ENCODE measurements around the gene LRRC74B. TPM values are rescaled to one million over a fixed set of nuclear protein-coding genes. Genes with fewer than 3 reads are reported as not detected.
"Not testable (repeated sequence)": the region's sequence is repeated elsewhere in the genome, so short reads cannot be mapped to it uniquely, and the experiment has no call there.

The LRRC74B gene
- polyA plus RNA-seq, 3 donors: 0.11 to 0.35 (median 0.19) TPM

- DNase-seq (ENCODE audit: extremely low read depth in 1 of 11, low read depth in 9 of 11, low spot score in 4 of 11): not testable (repeated sequence)
Measured at GRCh38 chr22:21093555-21094137, 47.9 kb downstream of the LRRC74B start.

DNA sequence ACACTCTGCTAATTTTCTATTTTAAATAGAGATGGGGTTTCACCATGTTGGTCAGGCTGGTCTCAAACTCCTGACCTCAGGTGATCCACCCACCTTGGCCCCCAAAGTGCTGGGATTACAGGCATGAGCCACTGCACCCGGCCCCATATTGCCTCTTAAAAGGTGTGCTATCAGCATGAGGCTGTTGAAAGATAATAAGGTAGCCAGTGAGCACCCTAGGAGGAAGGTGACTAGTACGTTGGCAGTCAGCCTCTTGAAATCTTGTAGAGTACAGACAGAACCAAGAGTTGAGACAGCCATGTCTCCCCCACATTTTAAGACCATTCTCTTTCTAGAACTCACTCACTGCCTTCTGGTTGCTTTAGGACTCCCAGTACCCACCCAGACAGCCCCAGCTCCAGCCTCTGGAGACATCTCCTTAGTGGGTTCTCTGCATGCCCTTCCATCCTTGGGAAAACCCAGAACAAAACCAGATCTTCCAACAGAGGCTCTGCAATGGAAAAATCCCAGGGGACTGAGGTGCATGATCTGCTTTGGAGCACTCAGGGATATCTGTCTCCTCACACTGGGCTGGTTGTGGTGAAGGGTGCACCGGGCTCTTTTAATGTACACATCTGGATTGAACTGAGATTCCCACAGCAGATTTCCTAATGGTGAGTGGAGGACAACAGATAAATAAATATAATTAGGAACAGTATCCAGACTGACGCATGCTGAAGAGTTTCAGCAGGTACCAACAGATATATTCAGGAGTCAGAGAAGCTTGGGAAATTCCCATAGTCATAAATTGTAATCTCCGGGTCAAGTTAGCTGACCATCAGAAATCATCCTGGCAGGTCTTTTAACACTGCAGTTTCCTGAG lies 49.4 kb downstream of the LRRC74B start:
- DNase-seq (ENCODE audit: extremely low read depth in 1 of 11, low read depth in 9 of 11, low spot score in 4 of 11): no peak

- DNase-seq (ENCODE audit: extremely low read depth in 1 of 11, low read depth in 9 of 11, low spot score in 4 of 11): no peak
Measured at GRCh38 chr22:21095773-21096107, 50.0 kb downstream of the LRRC74B start.

DNA sequence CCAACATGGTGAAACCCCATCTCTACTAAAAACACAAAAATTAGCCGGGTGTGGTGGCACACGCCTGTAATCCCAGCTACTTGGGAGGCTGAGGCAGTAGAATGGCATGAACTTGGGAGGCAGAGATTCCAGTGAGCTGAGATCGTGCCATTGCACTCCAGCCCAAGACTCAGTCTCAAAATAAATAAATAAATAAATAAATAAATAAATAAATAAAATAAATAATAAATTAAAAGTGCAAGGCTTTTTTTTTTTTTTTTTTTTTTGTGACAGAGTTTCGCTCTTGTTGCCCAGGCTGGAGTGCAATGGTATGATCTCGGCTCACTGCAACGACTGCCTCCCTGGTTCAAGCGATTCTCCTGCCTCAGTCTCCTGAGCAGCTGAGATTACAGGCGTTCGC lies 51.1 kb downstream of the LRRC74B start:
- DNase-seq (ENCODE audit: extremely low read depth in 1 of 11, low read depth in 9 of 11, low spot score in 4 of 11): not testable (repeated sequence)

- DNase-seq (ENCODE audit: extremely low read depth in 1 of 11, low read depth in 9 of 11, low spot score in 4 of 11): no peak
Measured at GRCh38 chr22:21098099-21098671, 52.4 kb downstream of the LRRC74B start.

DNA sequence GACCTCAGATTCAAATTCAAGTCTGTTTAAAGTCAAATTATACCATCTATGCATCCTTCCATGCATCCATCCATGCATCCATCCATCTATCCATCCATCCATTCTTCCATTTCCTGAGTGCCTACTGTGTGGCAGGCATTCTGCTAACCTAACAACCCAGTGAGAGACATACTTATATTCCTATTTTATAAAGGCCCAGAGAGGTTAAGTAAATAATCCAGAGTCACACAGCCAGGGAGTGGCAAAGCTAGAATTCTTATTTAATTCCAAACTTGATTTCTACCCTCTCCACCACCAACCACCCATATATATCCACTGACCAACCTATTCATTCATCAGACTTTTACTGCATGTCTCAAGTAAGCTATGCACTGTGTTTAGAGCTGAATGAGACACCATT lies 53.8 kb downstream of the LRRC74B start:
- DNase-seq (ENCODE audit: extremely low read depth in 1 of 11, low read depth in 9 of 11, low spot score in 4 of 11): no peak

DNA sequence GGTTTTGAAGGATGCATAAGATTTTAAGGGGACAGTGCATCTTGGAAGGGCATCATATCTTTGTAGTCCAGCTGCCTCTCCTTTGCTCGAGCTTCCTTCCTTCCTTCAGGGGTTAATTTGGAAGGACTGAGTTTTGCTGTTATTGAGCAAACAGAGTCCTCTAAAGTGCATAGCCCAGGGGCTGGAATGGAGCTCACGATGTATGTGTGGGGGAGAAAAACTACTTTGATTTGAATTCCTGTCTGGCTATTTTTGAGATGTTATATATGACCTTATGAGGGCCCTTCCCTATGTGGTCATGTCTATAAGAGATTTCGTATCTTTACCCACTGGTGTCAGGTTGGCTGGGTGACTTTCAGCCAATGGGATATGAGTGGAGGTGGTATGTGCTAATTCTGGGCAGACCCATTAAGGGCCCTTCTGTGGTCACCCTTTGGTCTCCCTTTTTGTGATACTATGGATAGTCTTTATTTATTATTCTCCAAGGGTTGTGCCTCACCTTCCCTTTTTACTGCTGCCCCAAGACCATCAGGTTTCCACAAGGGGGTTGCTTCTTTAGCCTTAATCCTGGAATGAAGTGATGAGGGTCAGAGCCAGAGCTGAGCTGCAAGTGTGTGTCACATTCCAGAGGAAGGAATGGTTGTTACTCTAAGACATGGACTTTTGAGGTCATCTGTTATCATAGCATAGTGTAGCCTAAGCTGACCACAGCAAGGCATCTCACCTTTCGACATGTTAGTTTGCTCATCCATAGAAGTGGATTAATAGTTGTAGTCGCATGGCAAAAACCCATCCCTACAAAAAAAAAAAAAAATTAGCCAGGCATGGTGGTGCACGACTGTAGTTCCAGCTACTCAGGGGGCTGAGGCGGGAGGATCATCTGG lies 54.6 kb downstream of the LRRC74B start:
- DNase-seq (ENCODE audit: extremely low read depth in 1 of 11, low read depth in 9 of 11, low spot score in 4 of 11): no peak

GRCh38 chr22:21101877-21102638 lies 56.3 kb downstream of the LRRC74B start:
- DNase-seq (ENCODE audit: extremely low read depth in 1 of 11, low read depth in 9 of 11, low spot score in 4 of 11): no peak

GRCh38 chr22:21102659-21103267 lies 57.0 kb downstream of the LRRC74B start:
- DNase-seq (ENCODE audit: extremely low read depth in 1 of 11, low read depth in 9 of 11, low spot score in 4 of 11): peak; percentile 35 to 73 (median 63)

DNA sequence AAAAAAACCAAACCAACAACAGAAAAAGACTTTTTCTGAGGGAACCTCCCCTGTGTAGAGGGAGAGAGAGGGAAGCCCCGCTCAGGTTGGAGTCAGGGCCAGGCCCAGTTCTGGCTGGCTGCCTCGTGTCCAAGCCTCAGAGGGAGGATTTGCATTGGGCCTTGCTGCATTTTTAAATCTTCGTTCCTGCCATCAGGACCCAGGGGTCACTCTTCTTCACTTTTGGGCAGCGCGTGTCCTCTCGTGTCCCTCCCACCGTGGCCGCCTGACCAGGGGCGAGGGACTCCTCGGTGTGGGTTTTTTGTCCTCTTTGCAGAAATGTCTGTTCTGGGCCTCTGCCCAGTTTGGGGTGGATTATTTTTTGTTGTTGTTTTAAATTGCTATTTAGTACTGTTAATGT lies 57.9 kb downstream of the LRRC74B start:
- no peak for DNase-seq (ENCODE audit: extremely low read depth in 1 of 11, low read depth in 9 of 11, low spot score in 4 of 11)

DNA sequence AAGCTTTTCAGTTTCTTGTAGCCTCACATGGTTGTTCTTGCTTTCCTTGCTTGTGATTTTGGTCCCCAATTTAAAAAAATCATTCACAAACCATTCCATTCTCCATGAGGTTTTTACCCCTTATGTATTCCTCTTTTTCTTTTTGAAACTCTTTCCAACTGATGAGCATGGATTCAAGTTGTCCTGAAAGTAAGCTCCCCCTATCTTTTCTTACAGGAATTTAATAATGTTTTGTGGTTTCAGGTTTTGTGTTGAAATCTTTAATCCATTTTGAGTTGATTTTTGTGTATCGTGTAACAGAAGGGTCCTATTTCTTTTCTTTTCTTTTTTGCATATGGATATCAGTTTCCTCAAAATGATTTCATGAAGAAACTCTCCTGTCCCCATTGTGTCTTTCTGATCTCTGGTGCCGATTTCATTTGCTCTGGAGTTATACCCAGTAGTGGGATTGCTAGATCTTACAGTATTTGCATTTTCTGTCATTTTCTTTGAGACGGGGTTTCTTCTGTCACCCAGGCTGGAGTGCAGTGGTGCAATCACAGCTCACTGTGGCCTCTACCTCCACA lies 58.5 kb downstream of the LRRC74B start:
- DNase-seq (ENCODE audit: extremely low read depth in 1 of 11, low read depth in 9 of 11, low spot score in 4 of 11): no peak

DNA sequence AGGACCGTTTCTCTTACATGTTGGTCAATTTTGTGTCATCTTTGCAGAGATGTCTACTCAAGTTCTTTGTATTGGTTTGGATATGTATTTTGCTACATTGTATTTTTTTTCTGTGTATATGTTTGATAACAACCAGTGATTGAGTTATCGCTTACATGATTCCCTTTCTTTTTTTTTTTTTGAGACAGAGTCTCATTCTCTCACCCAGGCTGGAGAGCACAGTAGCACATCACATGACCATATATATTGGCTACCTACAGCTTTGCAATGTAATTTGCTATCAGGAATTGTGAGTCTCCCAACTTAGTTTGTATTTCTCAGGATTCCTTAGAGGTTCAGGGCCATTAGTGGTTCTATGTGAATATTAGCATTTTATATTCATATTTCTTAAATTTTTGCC lies 59.5 kb downstream of the LRRC74B start:
- no peak for DNase-seq (ENCODE audit: extremely low read depth in 1 of 11, low read depth in 9 of 11, low spot score in 4 of 11)

DNA sequence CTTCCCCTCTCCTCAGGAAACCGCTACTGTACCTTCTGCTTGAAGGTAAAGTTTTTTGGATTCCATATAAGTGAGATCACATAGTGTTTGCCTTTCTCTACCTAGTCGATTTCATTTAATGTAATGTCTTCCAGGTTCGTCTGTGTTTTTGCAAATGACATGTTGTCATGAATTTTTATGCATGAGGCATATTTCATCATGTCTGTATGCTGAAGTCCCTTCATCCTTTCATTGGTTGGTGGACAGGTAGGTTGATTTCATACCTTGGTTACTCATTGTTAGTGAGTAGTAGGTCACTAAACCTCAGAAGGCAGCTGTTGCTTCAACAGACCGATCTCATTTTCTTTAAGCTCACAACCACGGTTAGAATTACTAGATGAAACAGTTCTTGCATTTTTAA lies 60.3 kb downstream of the LRRC74B start:
- DNase-seq (ENCODE audit: extremely low read depth in 1 of 11, low read depth in 9 of 11, low spot score in 4 of 11): no peak

GRCh38 chr22:21108379-21109115 lies 62.8 kb downstream of the LRRC74B start:
- no peak for DNase-seq (ENCODE audit: extremely low read depth in 1 of 11, low read depth in 9 of 11, low spot score in 4 of 11)
